Mucosa of rectum (tissue), 2 donors: Measurements from ENCODE around the gene LDLRAP1.

Experiments used
- H3K27ac ChIP-seq, 2 donors: one replicate each; pipeline ENCODE4 v1.7.0; 2013; ENCODE audit warnings: inconsistent platforms in 2 of 2, low read depth in 2 of 2, low read length in 2 of 2
- H3K27me3 ChIP-seq, 2 donors: one replicate each; pipeline ENCODE4 v1.7.0; 2013; ENCODE audit warnings: low read length in 2 of 2; ENCODE audit not compliant: control insufficient read depth in 2 of 2, insufficient read depth in 2 of 2
- H3K36me3 ChIP-seq, 2 donors: one replicate each; pipeline ENCODE4 v1.7.0; 2013; ENCODE audit warnings: low read length in 2 of 2; ENCODE audit not compliant: control insufficient read depth in 2 of 2, insufficient read depth in 2 of 2
- H3K4me1 ChIP-seq, 2 donors: one replicate each; pipeline ENCODE4 v1.7.0; 2013; ENCODE audit warnings: low read length in 2 of 2, mild to moderate bottlenecking in 1 of 2; ENCODE audit not compliant: control insufficient read depth in 2 of 2, insufficient read depth in 2 of 2
- H3K4me3 ChIP-seq, 2 donors: one replicate each; pipeline ENCODE4 v1.7.0; 2013; ENCODE audit warnings: low read length in 2 of 2
- H3K9ac ChIP-seq, 2 donors: one replicate each; pipeline ENCODE4 v1.7.0; 2013; ENCODE audit warnings: low read length in 2 of 2, low read depth in 1 of 2, mild to moderate bottlenecking in 1 of 2
- H3K9me3 ChIP-seq, 2 donors: one replicate each; pipeline ENCODE4 v1.7.0; 2013; ENCODE audit warnings: low read length in 2 of 2; ENCODE audit not compliant: control insufficient read depth in 2 of 2
- donor health status: healthy.
- donor health status: Normal muscosa, but diverticular disease.

LDLRAP1 gene

GRCh38 chr1:25573961-25574360 lies 30.6 kb downstream of the LDLRAP1 start:
- Histone ChIP-seq H3K9me3 (no peaks in the 10 kb centered on the region), H3K4me1 (peaks cover 11 to 12% of the 10 kb centered on the region in 2 donors), H3K36me3 (no peaks in the 10 kb centered on the region), H3K4me3 (no peak overlapping the region), H3K27me3 (no peaks in the 10 kb centered on the region), H3K9ac (no peak overlapping the region), H3K27ac (no peak overlapping the region)

GRCh38 chr1:25575191-25575590 lies 31.8 kb downstream of the LDLRAP1 start:
- Histone ChIP-seq H3K9me3 (no peaks in the 10 kb centered on the region), H3K36me3 (no peaks in the 10 kb centered on the region), H3K27me3 (no peaks in the 10 kb centered on the region), H3K9ac (no peak overlapping the region), H3K4me3 (no peak overlapping the region), H3K4me1 (peaks cover 8 to 12% of the 10 kb centered on the region in 2 donors), H3K27ac (no peak overlapping the region)

- no peak overlapping the region for H3K9ac ChIP-seq
These were observed 33.2 kb downstream of the LDLRAP1 start for GRCh38 chr1:25576459-25577133.

GRCh38 chr1:25577134-25577920 lies 33.9 kb downstream of the LDLRAP1 start:
- no peaks in the 10 kb centered on the region for H3K36me3 ChIP-seq
- no peak overlapping the region for H3K9ac ChIP-seq
- H3K4me3 ChIP-seq, result no peak overlapping the region

More at GRCh38 chr1:25576459-25577133, 33.2 kb downstream of the LDLRAP1 start:
- Histone ChIP-seq H3K27me3 (no peaks in the 10 kb centered on the region), H3K9me3 (no peaks in the 10 kb centered on the region), H3K27ac (no peak overlapping the region), H3K4me3 (no peak overlapping the region), H3K4me1 (peaks cover 8 to 12% of the 10 kb centered on the region in 2 donors), H3K36me3 (no peaks in the 10 kb centered on the region)

GRCh38 chr1:25579292-25580252 lies 36.2 kb downstream of the LDLRAP1 start:
- H3K36me3 ChIP-seq, result no peaks in the 10 kb centered on the region
- H3K27ac ChIP-seq, result no peak overlapping the region
- H3K9me3 ChIP-seq, result no peaks in the 10 kb centered on the region
- H3K9ac ChIP-seq, result no peak overlapping the region
- no peaks in the 10 kb centered on the region for H3K4me1 ChIP-seq
- H3K4me3 ChIP-seq, result no peak overlapping the region
- no peaks in the 10 kb centered on the region for H3K27me3 ChIP-seq

More at GRCh38 chr1:25577134-25577920, 33.9 kb downstream of the LDLRAP1 start:
- Histone ChIP-seq H3K9me3 (no peaks in the 10 kb centered on the region), H3K4me1 (peaks cover 8 to 12% of the 10 kb centered on the region in 2 donors), H3K27me3 (no peaks in the 10 kb centered on the region), H3K27ac (no peak overlapping the region)

GRCh38 chr1:25580927-25581326 lies 37.5 kb downstream of the LDLRAP1 start:
- Histone ChIP-seq H3K9me3 (no peaks in the 10 kb centered on the region), H3K27ac (no peak overlapping the region), H3K36me3 (no peaks in the 10 kb centered on the region), H3K4me3 (no peak overlapping the region), H3K27me3 (no peaks in the 10 kb centered on the region), H3K9ac (no peak overlapping the region), H3K4me1 (no peaks in the 10 kb centered on the region)

GRCh38 chr1:25581764-25582163 lies 38.4 kb downstream of the LDLRAP1 start:
- Histone ChIP-seq H3K27ac (no peak overlapping the region), H3K9ac (no peak overlapping the region), H3K4me1 (no peaks in the 10 kb centered on the region), H3K4me3 (no peak overlapping the region), H3K9me3 (no peaks in the 10 kb centered on the region), H3K27me3 (no peaks in the 10 kb centered on the region), H3K36me3 (no peaks in the 10 kb centered on the region)

- no peak overlapping the region for H3K9ac ChIP-seq
These were observed 40.3 kb downstream of the LDLRAP1 start for GRCh38 chr1:25583519-25584370.

GRCh38 chr1:25586181-25586588 lies 42.8 kb downstream of the LDLRAP1 start:
- no peaks in the 10 kb centered on the region for H3K4me1 ChIP-seq
- no peak overlapping the region for H3K9ac ChIP-seq
- H3K9me3 ChIP-seq, result no peaks in the 10 kb centered on the region
- no peaks in the 10 kb centered on the region for H3K36me3 ChIP-seq
- no peak overlapping the region for H3K27ac ChIP-seq
- no peaks in the 10 kb centered on the region for H3K27me3 ChIP-seq
- H3K4me3 ChIP-seq, result no peak overlapping the region

More at GRCh38 chr1:25583519-25584370, 40.3 kb downstream of the LDLRAP1 start:
- no peak overlapping the region for H3K27ac ChIP-seq
- no peaks in the 10 kb centered on the region for H3K4me1 ChIP-seq
- H3K9me3 ChIP-seq, result no peaks in the 10 kb centered on the region
- no peaks in the 10 kb centered on the region for H3K36me3 ChIP-seq
- H3K27me3 ChIP-seq, result no peaks in the 10 kb centered on the region
- H3K4me3 ChIP-seq, result no peak overlapping the region
